Effector memory CD8-positive, alpha-beta T cell (primary cell): ENCODE results near the gene RASSF8.

Experiments
- ATAC-seq: fragments of 150-1000 bp; cut with Tn5 transposase; replicated peaks from 2 replicates; pipeline ENCODE4 v1.10.0; 2021; ENCODE audit warnings: mild to moderate bottlenecking, moderate library complexity
- DNase-seq, 3 experiments: peaks; one replicate each; pipeline ENCODE4 v3.0.0; 2021
- H3K27ac Mint-ChIP-seq, 2 donors: one replicate each; pipeline ENCODE4 v1.8.0; 2022; ENCODE audit warnings: mild to moderate bottlenecking in 2 of 2, mixed read lengths in 2 of 2, moderate library complexity in 2 of 2
- H3K27me3 Mint-ChIP-seq, 2 donors: one replicate each; pipeline ENCODE4 v1.8.0; 2022; ENCODE audit warnings: mixed read lengths in 2 of 2
- H3K36me3 Mint-ChIP-seq: one replicate; pipeline ENCODE4 v1.8.0; 2022; ENCODE audit warnings: mild to moderate bottlenecking, moderate library complexity, mixed read lengths; ENCODE audit not compliant: insufficient read depth
- H3K4me1 Mint-ChIP-seq, 2 donors: one replicate each; pipeline ENCODE4 v1.8.0; 2022; ENCODE audit warnings: low read depth in 2 of 2, mixed read lengths in 2 of 2
- H3K4me3 Mint-ChIP-seq, 2 donors: one replicate each; pipeline ENCODE4 v1.8.0; 2022; ENCODE audit warnings: mild to moderate bottlenecking in 2 of 2, mixed read lengths in 2 of 2, moderate library complexity in 2 of 2
- H3K9me3 Mint-ChIP-seq, 2 donors: one replicate each; pipeline ENCODE4 v1.8.0; 2022; ENCODE audit warnings: mixed read lengths in 2 of 2

Gene RASSF8

DNA sequence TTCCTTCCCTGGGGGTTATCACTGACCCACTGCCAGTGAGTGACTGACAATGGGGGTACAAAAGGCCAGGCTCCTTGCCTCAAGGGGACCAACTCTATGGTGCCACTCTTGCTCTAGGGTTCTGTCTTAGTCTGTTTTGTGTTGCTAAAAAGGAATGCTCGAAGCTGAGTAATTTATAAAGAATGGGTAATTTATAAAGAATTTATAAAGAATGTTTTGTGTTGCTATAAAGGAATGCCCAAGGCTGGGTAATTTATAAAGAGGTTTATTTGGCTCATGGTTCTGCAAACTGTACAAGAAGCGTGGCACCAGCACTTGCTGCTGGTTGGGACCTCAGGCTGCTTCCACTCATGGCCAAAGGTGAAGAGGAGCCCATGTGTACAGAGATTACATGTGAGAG lies 15.8 kb upstream of the RASSF8 start:
- no peaks in the 10 kb centered on the region for H3K36me3 Mint-ChIP-seq
- ATAC-seq (no peak), DNase-seq (no peak)
- H3K9me3 Mint-ChIP-seq: no peaks in the 10 kb centered on the region
- no peak overlapping the region for H3K27ac Mint-ChIP-seq
- H3K4me1 Mint-ChIP-seq: no peaks in the 10 kb centered on the region
- no peaks in the 10 kb centered on the region for H3K27me3 Mint-ChIP-seq
- H3K4me3 Mint-ChIP-seq: no peak overlapping the region

- DNase-seq: no peak
- H3K9me3 Mint-ChIP-seq: no peaks in the 10 kb centered on the region
- no peak overlapping the region for H3K4me3 Mint-ChIP-seq
- H3K27me3 Mint-ChIP-seq: no peaks in the 10 kb centered on the region
- H3K27ac Mint-ChIP-seq: no peak overlapping the region
- H3K36me3 Mint-ChIP-seq: no peaks in the 10 kb centered on the region
- H3K4me1 Mint-ChIP-seq: no peaks in the 10 kb centered on the region
- no peak for ATAC-seq
Observed at GRCh38 chr12:25943940-25944339, 14.5 kb upstream of the RASSF8 start.

DNA sequence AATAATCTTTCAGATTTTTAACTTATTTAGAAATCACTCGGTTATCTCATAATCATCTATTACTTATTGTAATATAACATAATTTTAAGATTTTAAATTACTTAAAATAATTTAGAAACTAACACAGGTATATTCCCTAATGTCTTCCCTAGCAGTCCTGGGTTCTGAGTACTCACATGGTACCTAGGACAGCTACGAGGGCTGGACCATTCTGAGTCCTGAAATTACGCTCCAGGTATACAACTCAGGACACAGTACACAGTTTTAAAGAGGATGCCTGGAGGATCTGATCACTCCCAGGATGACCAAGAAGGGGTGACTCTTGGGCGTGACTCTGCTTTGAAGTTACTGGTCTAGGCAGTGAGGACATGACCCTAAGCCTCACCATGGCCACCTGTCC lies 9.1 kb upstream of the RASSF8 start:
- Mint-ChIP-seq H3K27me3 (peaks cover 0 to 6% of the 10 kb centered on the region in 2 donors), H3K4me3 (no peak overlapping the region), H3K4me1 (no peaks in the 10 kb centered on the region), H3K9me3 (no peaks in the 10 kb centered on the region), H3K36me3 (peaks cover 2% of the 10 kb centered on the region), H3K27ac (no peak overlapping the region)
- ATAC-seq (no peak), DNase-seq (no peak)

- no peak for ATAC-seq
- H3K9me3 Mint-ChIP-seq: no peaks in the 10 kb centered on the region
Observed at GRCh38 chr12:25950329-25951115, 8.0 kb upstream of the RASSF8 start.

GRCh38 chr12:25957793-25958427 lies 572 bp upstream of the RASSF8 start:
- no peaks in the 10 kb centered on the region for H3K9me3 Mint-ChIP-seq
- H3K27me3 Mint-ChIP-seq: peaks cover 54 to 68% of the 10 kb centered on the region in 2 donors
- H3K36me3 Mint-ChIP-seq: peaks cover 2% of the 10 kb centered on the region
- H3K27ac Mint-ChIP-seq: no peak overlapping the region
- H3K4me1 Mint-ChIP-seq: peaks cover 6 to 10% of the 10 kb centered on the region in 2 donors
- ATAC-seq (no peak), DNase-seq (no peak)
- H3K4me3 Mint-ChIP-seq: peak overlapping the region; percentile 29 to 42

More at GRCh38 chr12:25950329-25951115, 8.0 kb upstream of the RASSF8 start:
- Mint-ChIP-seq H3K27me3 (peaks cover 8 to 14% of the 10 kb centered on the region in 2 donors), H3K4me3 (no peak overlapping the region), H3K27ac (no peak overlapping the region), H3K36me3 (peaks cover 2% of the 10 kb centered on the region), H3K4me1 (no peaks in the 10 kb centered on the region)
- DNase-seq: no peak

GRCh38 chr12:25959071-25959961 lies 834 bp downstream of the RASSF8 start:
- H3K27me3 Mint-ChIP-seq: peaks cover 58 to 77% of the 10 kb centered on the region in 2 donors
- no peak overlapping the region for H3K27ac Mint-ChIP-seq
- no peaks in the 10 kb centered on the region for H3K9me3 Mint-ChIP-seq
- H3K4me3 Mint-ChIP-seq: peak overlapping the region; percentile 75 to 76
- no peak for DNase-seq
- no peak for ATAC-seq
- H3K4me1 Mint-ChIP-seq: peaks cover 6 to 10% of the 10 kb centered on the region in 2 donors
- no peaks in the 10 kb centered on the region for H3K36me3 Mint-ChIP-seq

GRCh38 chr12:25960143-25960542 lies 1.7 kb downstream of the RASSF8 start:
- no peak overlapping the region for H3K27ac Mint-ChIP-seq
- no peaks in the 10 kb centered on the region for H3K9me3 Mint-ChIP-seq
- ATAC-seq (no peak), DNase-seq (no peak)
- H3K4me1 Mint-ChIP-seq: peaks cover 6 to 10% of the 10 kb centered on the region in 2 donors
- no peaks in the 10 kb centered on the region for H3K36me3 Mint-ChIP-seq
- peak overlapping the region in 1 of 2 donors; percentile 75 for H3K4me3 Mint-ChIP-seq
- peaks cover 54 to 73% of the 10 kb centered on the region in 2 donors for H3K27me3 Mint-ChIP-seq

GRCh38 chr12:25960961-25961360 lies 2.5 kb downstream of the RASSF8 start:
- peaks cover 6 to 10% of the 10 kb centered on the region in 2 donors for H3K4me1 Mint-ChIP-seq
- no peaks in the 10 kb centered on the region for H3K9me3 Mint-ChIP-seq
- DNase-seq (no peak), ATAC-seq (no peak)
- H3K27ac Mint-ChIP-seq: no peak overlapping the region
- H3K4me3 Mint-ChIP-seq: no peak overlapping the region
- peaks cover 47 to 65% of the 10 kb centered on the region in 2 donors for H3K27me3 Mint-ChIP-seq
- no peaks in the 10 kb centered on the region for H3K36me3 Mint-ChIP-seq

- DNase-seq (no peak), ATAC-seq (no peak)
- no peak overlapping the region for H3K27ac Mint-ChIP-seq
- no peak overlapping the region for H3K4me3 Mint-ChIP-seq
- peaks cover 6 to 10% of the 10 kb centered on the region in 2 donors for H3K4me1 Mint-ChIP-seq
- H3K27me3 Mint-ChIP-seq: peaks cover 47 to 53% of the 10 kb centered on the region in 2 donors
- no peaks in the 10 kb centered on the region for H3K9me3 Mint-ChIP-seq
- no peaks in the 10 kb centered on the region for H3K36me3 Mint-ChIP-seq
Observed at GRCh38 chr12:25962932-25963525, 4.5 kb downstream of the RASSF8 start.

DNA sequence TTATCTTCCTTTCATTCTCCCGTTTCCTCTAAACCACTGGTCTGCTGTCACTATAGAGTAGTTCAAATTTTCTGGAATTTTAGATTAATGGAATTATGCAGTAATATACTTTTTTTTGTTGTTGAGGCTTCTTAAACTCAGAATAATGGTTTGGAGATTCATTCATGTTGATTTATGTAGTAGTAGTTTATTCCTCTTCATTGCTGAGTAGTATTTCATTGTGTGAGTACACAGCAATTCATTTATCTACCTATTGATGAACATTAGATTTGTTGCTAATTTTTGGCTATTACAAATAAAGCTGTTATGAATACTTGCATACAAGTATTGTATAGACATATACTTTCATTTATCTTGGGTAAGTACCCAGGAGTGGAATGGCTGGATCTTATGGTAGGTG lies 7.2 kb downstream of the RASSF8 start:
- no peak overlapping the region for H3K4me3 Mint-ChIP-seq
- H3K27me3 Mint-ChIP-seq: peaks cover 32 to 57% of the 10 kb centered on the region in 2 donors
- DNase-seq (no peak), ATAC-seq (no peak)
- H3K9me3 Mint-ChIP-seq: no peaks in the 10 kb centered on the region
- no peak overlapping the region for H3K27ac Mint-ChIP-seq
- no peaks in the 10 kb centered on the region for H3K36me3 Mint-ChIP-seq
- H3K4me1 Mint-ChIP-seq: no peaks in the 10 kb centered on the region

- H3K9me3 Mint-ChIP-seq: no peaks in the 10 kb centered on the region
- DNase-seq (no peak), ATAC-seq (no peak)
- H3K27ac Mint-ChIP-seq: no peak overlapping the region
- H3K36me3 Mint-ChIP-seq: no peaks in the 10 kb centered on the region
- H3K4me1 Mint-ChIP-seq: no peaks in the 10 kb centered on the region
- peaks cover 15 to 39% of the 10 kb centered on the region in 2 donors for H3K27me3 Mint-ChIP-seq
- H3K4me3 Mint-ChIP-seq: no peak overlapping the region
Observed at GRCh38 chr12:25970082-25970481, 11.6 kb downstream of the RASSF8 start.

DNA sequence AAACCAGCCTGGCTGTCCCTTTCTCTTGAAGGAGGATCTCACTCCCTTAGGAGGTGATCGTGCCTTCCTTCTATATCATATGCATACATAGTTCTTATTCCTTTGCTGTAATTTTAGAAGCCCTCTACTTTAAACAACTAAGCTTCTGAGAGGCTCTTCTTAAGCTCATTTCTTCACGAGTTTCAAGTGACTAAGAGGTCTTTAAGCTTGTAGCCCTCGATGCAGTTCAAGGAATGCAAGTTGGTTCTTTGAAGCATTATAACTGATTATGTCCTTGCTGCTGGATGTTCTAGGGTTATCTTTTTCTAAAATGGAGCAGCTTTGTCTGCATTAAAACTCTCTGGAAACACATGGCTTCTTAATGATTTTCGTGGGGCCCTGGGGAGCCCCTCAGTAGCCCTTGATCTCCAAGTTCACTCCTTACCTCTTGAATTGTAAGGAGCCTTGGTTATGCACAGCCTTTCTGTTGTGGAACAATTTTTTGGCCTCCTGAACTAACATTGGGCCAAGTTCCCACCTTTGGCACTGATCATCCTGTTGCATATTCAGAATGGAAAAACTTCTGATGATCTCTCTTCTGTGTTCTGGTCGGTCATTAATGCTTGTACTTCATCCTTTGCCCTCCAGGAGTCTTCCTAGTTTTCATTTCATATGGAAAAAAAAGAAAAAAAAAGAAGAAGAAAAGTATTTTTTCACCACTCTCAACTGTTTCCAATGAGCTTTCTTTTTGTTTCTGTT lies 12.6 kb downstream of the RASSF8 start:
- Mint-ChIP-seq H3K36me3 (no peaks in the 10 kb centered on the region), H3K9me3 (no peaks in the 10 kb centered on the region), H3K27ac (no peak overlapping the region), H3K4me3 (no peak overlapping the region), H3K4me1 (no peaks in the 10 kb centered on the region), H3K27me3 (peaks cover 21 to 42% of the 10 kb centered on the region in 2 donors)
- ATAC-seq: no peak
- DNase-seq: no peak
